HCT116 (cell line): ENCODE data around the gene BSPRY. TPM values are rescaled to one million over a fixed set of nuclear protein-coding genes. Genes with fewer than 3 reads are reported as not detected.

Source experiments
- ATAC-seq: fragments of 200-7000 bp; cut with Tn5 transposase; 2 replicates; pipeline ENCODE4 v1.9.1; 2020; ENCODE audit warnings: mild to moderate bottlenecking, moderate library complexity
- BruUV-seq: library from RNA; stranded (reverse); fragments of 400-500 nt; replicated peaks from 2 replicates; lab custom pipeline; 2021; lab: Mats Ljungman, UMichigan
- CTCF ChIA-PET: fragments of 300-600 bp; sonication (Branson Sonifier 250); formaldehyde crosslinking; loops from one replicate; lab custom pipeline; 2021; ENCODE audit warnings: antibody characterized with exemption; lab: Charles Lee
- POLR2A ChIA-PET: fragments of 300-600, 350-600 bp; sonication (Branson Sonifier 250); formaldehyde crosslinking; loops from one replicate; lab custom pipeline; 2021; ENCODE audit warnings: antibody characterized with exemption; lab: Charles Lee
- RAD21 ChIA-PET, 2 experiments: fragments of 300-600 bp; sonication (Branson Sonifier 250); formaldehyde crosslinking; loops; one replicate each; lab custom pipeline; 2023; ENCODE audit warnings: low total read pairs in 2 of 2; ENCODE audit not compliant: uncharacterized antibody in 2 of 2, unreplicated experiment in 2 of 2, low non-redundant PET in 1 of 2; lab: Charles Lee
- DNase-seq: peaks from one replicate; pipeline ENCODE4 v3.0.0-alpha.2; 2010; ENCODE audit warnings: low read depth, low spot score
- H2AFZ ChIP-seq: fragments of 200-600 bp; shearing (Covaris generic), sonication (generic); 2 replicates; pipeline ENCODE4 v1.6.1; 2017; ENCODE audit warnings: low read depth, mixed run types, mixed read lengths, antibody characterized with exemption, low read length; ENCODE audit not compliant: poor library complexity, severe bottlenecking
- H3K27ac ChIP-seq: 2 replicates; pipeline ENCODE4 v1.5.1; 2012; ENCODE audit warnings: low read depth, low read length
- H3K27me3 ChIP-seq: fragments of 200-600 bp; sonication (generic); 2 replicates; pipeline ENCODE4 v1.6.1; 2016; ENCODE audit warnings: mixed run types, low read length, mixed read lengths; ENCODE audit not compliant: insufficient read depth
- H3K36me3 ChIP-seq, 2 experiments: fragments of 200-500 bp in 1 of 2; fragments of 200-600 bp in 1 of 2; sonication (Bioruptor generic) in 1 of 2; sonication (generic) in 1 of 2; 2 replicates each; pipeline versions ENCODE4 v1.5.1 to v1.6.1; 2014 to 2016; ENCODE audit warnings: low read length in 2 of 2, inconsistent platforms in 1 of 2, mixed read lengths in 1 of 2, mixed run types in 1 of 2; ENCODE audit not compliant: insufficient read depth in 2 of 2, control insufficient read depth in 1 of 2
- H3K4me1 ChIP-seq, 2 experiments: fragments of 200-600 bp in 1 of 2; sonication (generic) in 1 of 2; 2 replicates each; pipeline versions ENCODE4 v1.5.1 to v1.6.1; 2012 to 2017; ENCODE audit warnings: low read length in 2 of 2, inconsistent platforms in 1 of 2, mild to moderate bottlenecking in 1 of 2, mixed read lengths in 1 of 2, mixed run types in 1 of 2, moderate library complexity in 1 of 2; ENCODE audit not compliant: insufficient read depth in 2 of 2, control insufficient read depth in 1 of 2
- H3K4me2 ChIP-seq: fragments of 200-600 bp; sonication (generic); 2 replicates; pipeline ENCODE4 v1.6.1; 2017; ENCODE audit warnings: mixed run types, low read length, mixed read lengths
- H3K4me3 ChIP-seq, 2 experiments: fragments of 200-600 bp in 1 of 2; sonication (generic) in 1 of 2; replicated peaks in 1 of 2; 2 replicates each; pipeline ENCODE4 v1.5.1; 2011 to 2016; ENCODE audit warnings: low read length in 2 of 2, control low read depth in 1 of 2, low read depth in 1 of 2, mild to moderate bottlenecking in 1 of 2, mixed read lengths in 1 of 2, mixed run types in 1 of 2
- H3K79me2 ChIP-seq: fragments of 200-600 bp; sonication (generic); 2 replicates; pipeline ENCODE4 v1.6.1; 2017; ENCODE audit warnings: mild to moderate bottlenecking, mixed run types, low read length, moderate library complexity, mixed read lengths; ENCODE audit not compliant: insufficient read depth
- H3K9ac ChIP-seq: fragments of 200-600 bp; sonication (generic); 2 replicates; pipeline ENCODE4 v1.6.1; 2016; ENCODE audit warnings: low read length, mixed read lengths
- H3K9me2 ChIP-seq: fragments of 200-600 bp; sonication (generic), shearing (Covaris generic); 2 replicates; pipeline ENCODE4 v1.6.1; 2017; ENCODE audit warnings: mixed run types, mild to moderate bottlenecking, moderate library complexity; ENCODE audit not compliant: insufficient read depth
- H3K9me3 ChIP-seq, 2 experiments: fragments of 200-500 bp in 1 of 2; fragments of 200-600 bp in 1 of 2; sonication (Bioruptor generic) in 1 of 2; sonication (generic) in 1 of 2; 2 replicates each; pipeline ENCODE4 v1.6.1; 2014 to 2017; ENCODE audit warnings: low read length in 2 of 2, mixed read lengths in 2 of 2, inconsistent platforms in 1 of 2, low read depth in 1 of 2, mild to moderate bottlenecking in 1 of 2, mixed run types in 1 of 2, moderate library complexity in 1 of 2; ENCODE audit not compliant: control insufficient read depth in 1 of 2, insufficient read depth in 1 of 2
- H4K20me1 ChIP-seq: fragments of 200-600 bp; sonication (generic), shearing (Covaris generic); 2 replicates; pipeline ENCODE4 v1.6.1; 2017; ENCODE audit warnings: mixed run types, mild to moderate bottlenecking, moderate library complexity; ENCODE audit not compliant: insufficient read depth
- CEBPB ChIP-seq: IDR thresholded peaks from 2 replicates; pipeline ENCODE4 v1.6.1; 2012; ENCODE audit warnings: low read depth
- EZH2 ChIP-seq: fragments of 200-600 bp; sonication (generic); IDR thresholded peaks from 2 replicates; pipeline ENCODE4 v1.6.1; 2017; ENCODE audit warnings: antibody characterized with exemption, mixed run types
- FOSL1 ChIP-seq: IDR thresholded peaks from 2 replicates; pipeline ENCODE4 v1.6.1; 2012; ENCODE audit warnings: low read depth
- POLR2AphosphoS5 ChIP-seq: IDR thresholded peaks from 2 replicates; pipeline ENCODE4 v1.6.1; 2011; ENCODE audit warnings: mild to moderate bottlenecking, low read depth, low read length, moderate library complexity
- RAD21 ChIP-seq: IDR thresholded peaks from 2 replicates; pipeline ENCODE4 v1.6.1; 2012; ENCODE audit warnings: low read depth, mild to moderate bottlenecking
- SIN3A ChIP-seq: IDR thresholded peaks from 2 replicates; pipeline ENCODE4 v1.6.1; 2012; ENCODE audit warnings: low read depth
- TCF7L2 ChIP-seq: IDR thresholded peaks from 2 replicates; pipeline ENCODE4 v1.7.0; 2011; ENCODE audit warnings: borderline replicate concordance, inconsistent platforms; ENCODE audit not compliant: insufficient read depth, insufficient read length; ENCODE audit errors: extremely low read depth
- YY1 ChIP-seq: IDR thresholded peaks from 2 replicates; pipeline ENCODE4 v1.6.1; 2011; ENCODE audit warnings: low read length, low read depth, moderate library complexity, mild to moderate bottlenecking; ENCODE audit not compliant: insufficient replicate concordance; ENCODE audit errors: extremely low read depth
- ZFX ChIP-seq: fragments of 450-650 bp; IDR thresholded peaks from 2 replicates; pipeline ENCODE4 v1.6.1; 2017
- ZNF274 ChIP-seq: fragments of 200-500 bp; sonication (Bioruptor generic); IDR thresholded peaks from 2 replicates; pipeline ENCODE4 v1.6.1; 2014; ENCODE audit warnings: mild to moderate bottlenecking, low read depth, low read length, inconsistent platforms
- intact Hi-C: fragments of 100-400 bp; cut with micrococcal nuclease; formaldehyde crosslinking; loops from 2 replicates; pipeline ENCODE4 v1.10.0; 2022
- total RNA-seq: library from RNA; stranded (reverse); gene quantifications from one replicate; pipeline ENCODE4 v1.2.1, GENCODE V29; 2021; ENCODE audit not compliant: unreplicated experiment
- TF ChIP-seq, protein P1 (sequence below), 3 experiments: fragments of 200-600 bp in 1 of 3; sonication (generic) in 1 of 3; IDR thresholded peaks in 2 of 3; conservative IDR thresholded peaks in 1 of 3; 2 replicates each; pipeline ENCODE4 v1.5.1; 2012 to 2017; ENCODE audit warnings: low read depth in 2 of 3, low read length in 2 of 3, antibody characterized with exemption in 1 of 3, borderline replicate concordance in 1 of 3, control low read depth in 1 of 3, mild to moderate bottlenecking in 1 of 3, mixed read lengths in 1 of 3, mixed run types in 1 of 3, moderate library complexity in 1 of 3; ENCODE audit not compliant: insufficient read depth in 1 of 3
- TF ChIP-seq, protein P2 (sequence below): IDR thresholded peaks from 2 replicates; pipeline ENCODE4 v1.6.1; 2012; ENCODE audit warnings: low read depth
- TF ChIP-seq, protein P3 (sequence below): IDR thresholded peaks from 2 replicates; pipeline ENCODE4 v1.6.1; 2012
- TF ChIP-seq, protein P4 (sequence below): IDR thresholded peaks from 2 replicates; pipeline ENCODE4 v1.6.1; 2011; ENCODE audit warnings: mild to moderate bottlenecking, low read length, moderate library complexity; ENCODE audit not compliant: insufficient replicate concordance; ENCODE audit errors: extremely low read depth

BSPRY gene
- total RNA-seq, 1 experiment from 2014 or later, result 22.7 TPM

DNA sequence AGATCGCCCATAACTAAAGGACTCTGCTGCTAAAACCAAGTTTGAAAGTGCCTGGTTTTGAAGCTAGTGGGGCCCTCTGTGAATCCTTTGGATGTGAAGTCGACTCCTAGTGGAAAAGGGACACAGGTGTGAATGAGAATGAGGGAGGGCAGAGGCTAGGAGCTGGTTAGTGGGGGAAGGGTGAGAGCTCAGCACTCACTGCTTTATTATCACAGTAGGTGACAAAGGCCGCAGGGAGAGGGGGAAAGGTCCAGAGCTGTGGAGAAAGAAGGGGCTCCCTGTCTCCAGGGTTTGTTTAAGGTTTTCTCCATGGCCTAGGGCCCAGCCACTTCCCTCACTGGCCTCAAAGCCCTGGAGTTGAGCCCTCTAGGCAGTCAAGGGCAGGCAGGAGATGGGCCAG, 23.9 kb downstream of the BSPRY start:
- RAD21 ChIA-PET, result no interaction called here
- H3K4me2 ChIP-seq, result no peak overlapping the region
- POLR2A ChIA-PET, result no interaction called here
- H2AFZ ChIP-seq, result no peak overlapping the region
- H3K4me3 ChIP-seq, result no peak overlapping the region
- no peak overlapping the region for H3K9ac ChIP-seq
- no peaks in the 10 kb centered on the region for H3K27me3 ChIP-seq
- H3K36me3 ChIP-seq, result peaks cover 6 to 7% of the 10 kb centered on the region in 2 experiments; a peak in 2 of 4 replicates
- no peaks in the 10 kb centered on the region for H3K9me2 ChIP-seq
- H3K79me2 ChIP-seq, result peaks cover 14% of the 10 kb centered on the region
- TF ChIP-seq, protein P1, sequence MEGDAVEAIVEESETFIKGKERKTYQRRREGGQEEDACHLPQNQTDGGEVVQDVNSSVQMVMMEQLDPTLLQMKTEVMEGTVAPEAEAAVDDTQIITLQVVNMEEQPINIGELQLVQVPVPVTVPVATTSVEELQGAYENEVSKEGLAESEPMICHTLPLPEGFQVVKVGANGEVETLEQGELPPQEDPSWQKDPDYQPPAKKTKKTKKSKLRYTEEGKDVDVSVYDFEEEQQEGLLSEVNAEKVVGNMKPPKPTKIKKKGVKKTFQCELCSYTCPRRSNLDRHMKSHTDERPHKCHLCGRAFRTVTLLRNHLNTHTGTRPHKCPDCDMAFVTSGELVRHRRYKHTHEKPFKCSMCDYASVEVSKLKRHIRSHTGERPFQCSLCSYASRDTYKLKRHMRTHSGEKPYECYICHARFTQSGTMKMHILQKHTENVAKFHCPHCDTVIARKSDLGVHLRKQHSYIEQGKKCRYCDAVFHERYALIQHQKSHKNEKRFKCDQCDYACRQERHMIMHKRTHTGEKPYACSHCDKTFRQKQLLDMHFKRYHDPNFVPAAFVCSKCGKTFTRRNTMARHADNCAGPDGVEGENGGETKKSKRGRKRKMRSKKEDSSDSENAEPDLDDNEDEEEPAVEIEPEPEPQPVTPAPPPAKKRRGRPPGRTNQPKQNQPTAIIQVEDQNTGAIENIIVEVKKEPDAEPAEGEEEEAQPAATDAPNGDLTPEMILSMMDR (IDR thresholded peaks at IDR 0.05 in 2 of 3, conservative IDR thresholded peaks at IDR 0.05 in 1 of 3; ENCODE audit: borderline replicate concordance in 1 of 3, insufficient read depth in 1 of 3, low read depth in 2 of 3, low read length in 2 of 3), result no peak
- no peak for TF ChIP-seq YY1
- no peak for TF ChIP-seq ZFX
- TF ChIP-seq EZH2, result no peak
- TF ChIP-seq TCF7L2, result no peak
- TF ChIP-seq, protein P2, sequence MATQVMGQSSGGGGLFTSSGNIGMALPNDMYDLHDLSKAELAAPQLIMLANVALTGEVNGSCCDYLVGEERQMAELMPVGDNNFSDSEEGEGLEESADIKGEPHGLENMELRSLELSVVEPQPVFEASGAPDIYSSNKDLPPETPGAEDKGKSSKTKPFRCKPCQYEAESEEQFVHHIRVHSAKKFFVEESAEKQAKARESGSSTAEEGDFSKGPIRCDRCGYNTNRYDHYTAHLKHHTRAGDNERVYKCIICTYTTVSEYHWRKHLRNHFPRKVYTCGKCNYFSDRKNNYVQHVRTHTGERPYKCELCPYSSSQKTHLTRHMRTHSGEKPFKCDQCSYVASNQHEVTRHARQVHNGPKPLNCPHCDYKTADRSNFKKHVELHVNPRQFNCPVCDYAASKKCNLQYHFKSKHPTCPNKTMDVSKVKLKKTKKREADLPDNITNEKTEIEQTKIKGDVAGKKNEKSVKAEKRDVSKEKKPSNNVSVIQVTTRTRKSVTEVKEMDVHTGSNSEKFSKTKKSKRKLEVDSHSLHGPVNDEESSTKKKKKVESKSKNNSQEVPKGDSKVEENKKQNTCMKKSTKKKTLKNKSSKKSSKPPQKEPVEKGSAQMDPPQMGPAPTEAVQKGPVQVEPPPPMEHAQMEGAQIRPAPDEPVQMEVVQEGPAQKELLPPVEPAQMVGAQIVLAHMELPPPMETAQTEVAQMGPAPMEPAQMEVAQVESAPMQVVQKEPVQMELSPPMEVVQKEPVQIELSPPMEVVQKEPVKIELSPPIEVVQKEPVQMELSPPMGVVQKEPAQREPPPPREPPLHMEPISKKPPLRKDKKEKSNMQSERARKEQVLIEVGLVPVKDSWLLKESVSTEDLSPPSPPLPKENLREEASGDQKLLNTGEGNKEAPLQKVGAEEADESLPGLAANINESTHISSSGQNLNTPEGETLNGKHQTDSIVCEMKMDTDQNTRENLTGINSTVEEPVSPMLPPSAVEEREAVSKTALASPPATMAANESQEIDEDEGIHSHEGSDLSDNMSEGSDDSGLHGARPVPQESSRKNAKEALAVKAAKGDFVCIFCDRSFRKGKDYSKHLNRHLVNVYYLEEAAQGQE, result no peak
- TF ChIP-seq POLR2AphosphoS5, result no peak
- no peak for TF ChIP-seq ZNF274
- no peak for TF ChIP-seq FOSL1
- TF ChIP-seq, protein P3, sequence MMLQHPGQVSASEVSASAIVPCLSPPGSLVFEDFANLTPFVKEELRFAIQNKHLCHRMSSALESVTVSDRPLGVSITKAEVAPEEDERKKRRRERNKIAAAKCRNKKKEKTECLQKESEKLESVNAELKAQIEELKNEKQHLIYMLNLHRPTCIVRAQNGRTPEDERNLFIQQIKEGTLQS, result no peak
- TF ChIP-seq CEBPB, result no peak
- no peak for TF ChIP-seq SIN3A
- TF ChIP-seq, protein P4, sequence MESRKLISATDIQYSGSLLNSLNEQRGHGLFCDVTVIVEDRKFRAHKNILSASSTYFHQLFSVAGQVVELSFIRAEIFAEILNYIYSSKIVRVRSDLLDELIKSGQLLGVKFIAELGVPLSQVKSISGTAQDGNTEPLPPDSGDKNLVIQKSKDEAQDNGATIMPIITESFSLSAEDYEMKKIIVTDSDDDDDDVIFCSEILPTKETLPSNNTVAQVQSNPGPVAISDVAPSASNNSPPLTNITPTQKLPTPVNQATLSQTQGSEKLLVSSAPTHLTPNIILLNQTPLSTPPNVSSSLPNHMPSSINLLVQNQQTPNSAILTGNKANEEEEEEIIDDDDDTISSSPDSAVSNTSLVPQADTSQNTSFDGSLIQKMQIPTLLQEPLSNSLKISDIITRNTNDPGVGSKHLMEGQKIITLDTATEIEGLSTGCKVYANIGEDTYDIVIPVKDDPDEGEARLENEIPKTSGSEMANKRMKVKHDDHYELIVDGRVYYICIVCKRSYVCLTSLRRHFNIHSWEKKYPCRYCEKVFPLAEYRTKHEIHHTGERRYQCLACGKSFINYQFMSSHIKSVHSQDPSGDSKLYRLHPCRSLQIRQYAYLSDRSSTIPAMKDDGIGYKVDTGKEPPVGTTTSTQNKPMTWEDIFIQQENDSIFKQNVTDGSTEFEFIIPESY, result no peak
- no peak for TF ChIP-seq RAD21
- peaks cover 12 to 17% of the 10 kb centered on the region in 2 experiments for H3K4me1 ChIP-seq
- CTCF ChIA-PET, result no interaction called here
- ATAC-seq (no peak), DNase-seq (no peak)
- no peaks in the 10 kb centered on the region for H4K20me1 ChIP-seq
- no peak overlapping the region for H3K27ac ChIP-seq
- BruUV-seq, result no TSS peak
- H3K9me3 ChIP-seq, result no peaks in the 10 kb centered on the region
- intact Hi-C loops, result no loop called here
